ENCODE results near the gene DNM3.

The DNM3 gene

DNA sequence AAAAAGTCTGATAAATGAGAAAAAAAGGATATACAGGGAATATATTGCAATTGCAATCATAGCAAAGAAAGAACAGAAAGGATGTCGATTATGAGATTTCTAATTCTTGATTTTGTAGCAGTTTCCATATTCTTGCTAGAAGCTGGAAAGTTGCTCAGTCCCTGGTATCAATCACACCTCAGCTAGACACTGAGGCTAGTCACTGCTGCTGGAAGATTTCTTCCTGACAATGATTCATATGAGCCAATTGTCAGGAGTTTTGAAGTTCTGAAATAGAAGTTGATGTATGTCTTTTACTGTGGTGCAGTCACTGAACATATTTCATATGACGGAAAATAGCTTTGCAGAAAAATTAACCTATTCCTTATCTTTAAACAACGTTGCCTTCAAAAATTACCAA, 370.8 kb downstream of the DNM3 start:
- TF ChIP-seq CTCF (conservative IDR thresholded peaks at IDR 0.05; ENCODE audit: low read depth, low read length), result no peak
- no peak for DNase-seq (ENCODE audit: low read depth)
- no peak overlapping the region for H3K4me3 ChIP-seq (ENCODE audit: low read length)

GRCh38 chr1:172215006-172215405, 373.7 kb downstream of the DNM3 start:
- no peak overlapping the region for H3K4me3 ChIP-seq (ENCODE audit: low read length)
- DNase-seq (ENCODE audit: low read depth), result no peak
- no peak for TF ChIP-seq CTCF (conservative IDR thresholded peaks at IDR 0.05; ENCODE audit: low read depth, low read length)

DNA sequence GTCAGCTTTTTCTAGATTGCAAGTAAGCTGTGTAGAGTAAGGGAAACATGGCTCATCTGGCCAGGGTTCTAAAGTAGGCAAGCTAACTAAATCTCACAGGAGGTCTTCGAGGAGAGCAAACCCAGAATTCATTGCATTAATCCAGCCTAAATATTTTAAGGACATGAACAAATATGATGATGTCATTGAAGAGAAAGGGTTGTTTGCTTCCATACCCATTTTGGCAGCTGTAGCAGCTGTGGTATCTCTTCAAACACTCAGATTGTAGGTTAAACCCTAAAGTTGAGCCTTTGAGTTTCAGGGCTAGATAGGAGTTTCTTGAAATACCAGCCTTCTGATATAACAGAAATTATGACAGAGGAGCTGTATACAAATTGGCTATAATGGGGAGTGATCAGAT, 378.7 kb downstream of the DNM3 start:
- no peak overlapping the region for H3K4me3 ChIP-seq (ENCODE audit: low read length)
- no peak for DNase-seq (ENCODE audit: low read depth)
- TF ChIP-seq CTCF (conservative IDR thresholded peaks at IDR 0.05; ENCODE audit: low read depth, low read length), result no peak

GRCh38 chr1:172220376-172220775, 379.1 kb downstream of the DNM3 start:
- no peak overlapping the region for H3K4me3 ChIP-seq (ENCODE audit: low read length)
- DNase-seq (ENCODE audit: low read depth), result no peak
- TF ChIP-seq CTCF (conservative IDR thresholded peaks at IDR 0.05; ENCODE audit: low read depth, low read length), result no peak

GRCh38 chr1:172221436-172221835, 380.1 kb downstream of the DNM3 start:
- TF ChIP-seq CTCF (conservative IDR thresholded peaks at IDR 0.05; ENCODE audit: low read depth, low read length), result no peak
- no peak for DNase-seq (ENCODE audit: low read depth)
- no peak overlapping the region for H3K4me3 ChIP-seq (ENCODE audit: low read length)

GRCh38 chr1:172224871-172225270, 383.6 kb downstream of the DNM3 start:
- no peak overlapping the region for H3K4me3 ChIP-seq (ENCODE audit: low read length)
- no peak for TF ChIP-seq CTCF (conservative IDR thresholded peaks at IDR 0.05; ENCODE audit: low read depth, low read length)
- DNase-seq (ENCODE audit: low read depth), result no peak

- no peak for TF ChIP-seq CTCF (conservative IDR thresholded peaks at IDR 0.05; ENCODE audit: low read depth, low read length)
- no peak overlapping the region for H3K4me3 ChIP-seq (ENCODE audit: low read length)
- DNase-seq (ENCODE audit: low read depth), result no peak
Observed at GRCh38 chr1:172229942-172230341, 388.6 kb downstream of the DNM3 start.
